Lung microvascular endothelial cell (primary cell): ENCODE results near the gene EIF2S2. TPM values are rescaled to one million over a fixed set of nuclear protein-coding genes. Genes with fewer than 3 reads are reported as not detected.

Source experiments
- DNase-seq, 2 donors: peaks; one replicate each; pipeline versions ENCODE4 v3.0.0 to v3.0.0-alpha.2; 2010; ENCODE audit warnings: low read depth in 2 of 2
- total RNA-seq: library from RNA; depleted of rRNA; stranded (reverse); fragments of >200 nt; gene quantifications from 2 replicates; pipeline ENCODE4 v1.2.1, GENCODE V29; 2014

The EIF2S2 gene
- total RNA-seq, 1 donor from 2014 or later: 68.7 TPM

GRCh38 chr20:34065260-34065659 lies 46.8 kb downstream of the EIF2S2 start:
- peak in 1 of 2 donors; percentile 72 for DNase-seq

GRCh38 chr20:34064286-34064685 lies 47.8 kb downstream of the EIF2S2 start:
- no peak for DNase-seq

GRCh38 chr20:34062570-34063482 lies 49.2 kb downstream of the EIF2S2 start:
- no peak for DNase-seq

- no peak for DNase-seq
Measured at GRCh38 chr20:34061695-34062094, 50.3 kb downstream of the EIF2S2 start.

GRCh38 chr20:34060970-34061369 lies 51.1 kb downstream of the EIF2S2 start:
- no peak for DNase-seq

- peak; percentile 10 to 78 for DNase-seq
Measured at GRCh38 chr20:34058831-34059230, 53.2 kb downstream of the EIF2S2 start.

GRCh38 chr20:34055290-34055689 lies 56.8 kb downstream of the EIF2S2 start:
- peak; percentile 16 to 20 for DNase-seq

- peak; percentile 59 to 69 for DNase-seq
Measured at GRCh38 chr20:34052414-34052813, 59.6 kb downstream of the EIF2S2 start.

- no peak for DNase-seq
Measured at GRCh38 chr20:34049897-34050695, 61.9 kb downstream of the EIF2S2 start.

GRCh38 chr20:34049389-34049788 lies 62.7 kb downstream of the EIF2S2 start:
- no peak for DNase-seq

- no peak for DNase-seq
Measured at GRCh38 chr20:34047917-34048316, 64.1 kb downstream of the EIF2S2 start.

- DNase-seq: no peak
Measured at GRCh38 chr20:34047010-34047687, 64.9 kb downstream of the EIF2S2 start.

- DNase-seq: no peak
Measured at GRCh38 chr20:34045930-34046725, 65.9 kb downstream of the EIF2S2 start.

- DNase-seq: peak; percentile 34 to 57
Measured at GRCh38 chr20:34045294-34045693, 66.7 kb downstream of the EIF2S2 start.

- DNase-seq: no peak
Measured at GRCh38 chr20:34043025-34043424, 69.0 kb downstream of the EIF2S2 start.

GRCh38 chr20:34042262-34042661 lies 69.8 kb downstream of the EIF2S2 start:
- DNase-seq: no peak

- DNase-seq: no peak
Measured at GRCh38 chr20:34041226-34041625, 70.8 kb downstream of the EIF2S2 start.

- DNase-seq: no peak
Measured at GRCh38 chr20:34040300-34040995, 71.6 kb downstream of the EIF2S2 start.
